Suppressor macrophage treated with lipopolysaccharide for 4 hours (primary cell): Measurements from ENCODE around the gene GNB1L.

ENCODE experiments used
- DNase-seq: peaks from one replicate; pipeline ENCODE4 v3.0.0-alpha.2; 2020

GNB1L gene

GRCh38 chr22:19821523-19822300 is 33.0 kb downstream of the GNB1L start:
- no peak for DNase-seq

DNA sequence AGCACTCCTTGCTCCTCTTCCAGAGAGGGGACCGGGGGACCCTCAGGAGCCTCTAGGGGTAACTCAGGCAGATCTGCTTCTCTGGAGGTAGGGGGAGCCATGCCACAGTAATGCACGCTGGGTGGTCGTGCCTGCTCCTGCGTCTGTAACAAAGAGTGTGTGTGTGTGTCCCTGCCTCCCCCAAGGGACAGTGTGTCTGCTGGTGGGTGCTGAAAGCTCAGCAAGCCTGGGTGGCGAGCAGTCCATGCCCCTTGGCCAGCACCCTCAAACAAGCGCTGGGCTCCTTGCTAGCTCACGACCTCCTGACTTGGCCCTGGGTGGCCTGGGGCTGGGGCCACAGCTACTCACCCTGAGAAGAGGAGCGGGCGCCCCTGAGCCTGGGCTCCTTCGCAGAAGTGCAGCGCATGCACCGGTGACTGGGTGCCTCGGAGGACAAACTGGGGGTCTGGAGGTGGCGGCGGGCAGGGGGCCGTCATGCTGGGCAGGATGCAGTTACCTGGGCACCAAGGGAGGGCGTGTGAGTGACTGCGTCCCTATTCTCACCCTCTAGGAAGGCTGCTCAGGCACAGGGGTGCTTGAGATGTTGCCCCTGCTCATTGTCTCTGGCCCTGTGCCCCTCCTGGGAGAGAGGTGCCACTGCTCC is 33.7 kb downstream of the GNB1L start:
- DNase-seq: no peak

GRCh38 chr22:19819911-19820879 is 34.5 kb downstream of the GNB1L start:
- DNase-seq: no peak

GRCh38 chr22:19819208-19819910 is 35.3 kb downstream of the GNB1L start:
- DNase-seq: no peak

DNA sequence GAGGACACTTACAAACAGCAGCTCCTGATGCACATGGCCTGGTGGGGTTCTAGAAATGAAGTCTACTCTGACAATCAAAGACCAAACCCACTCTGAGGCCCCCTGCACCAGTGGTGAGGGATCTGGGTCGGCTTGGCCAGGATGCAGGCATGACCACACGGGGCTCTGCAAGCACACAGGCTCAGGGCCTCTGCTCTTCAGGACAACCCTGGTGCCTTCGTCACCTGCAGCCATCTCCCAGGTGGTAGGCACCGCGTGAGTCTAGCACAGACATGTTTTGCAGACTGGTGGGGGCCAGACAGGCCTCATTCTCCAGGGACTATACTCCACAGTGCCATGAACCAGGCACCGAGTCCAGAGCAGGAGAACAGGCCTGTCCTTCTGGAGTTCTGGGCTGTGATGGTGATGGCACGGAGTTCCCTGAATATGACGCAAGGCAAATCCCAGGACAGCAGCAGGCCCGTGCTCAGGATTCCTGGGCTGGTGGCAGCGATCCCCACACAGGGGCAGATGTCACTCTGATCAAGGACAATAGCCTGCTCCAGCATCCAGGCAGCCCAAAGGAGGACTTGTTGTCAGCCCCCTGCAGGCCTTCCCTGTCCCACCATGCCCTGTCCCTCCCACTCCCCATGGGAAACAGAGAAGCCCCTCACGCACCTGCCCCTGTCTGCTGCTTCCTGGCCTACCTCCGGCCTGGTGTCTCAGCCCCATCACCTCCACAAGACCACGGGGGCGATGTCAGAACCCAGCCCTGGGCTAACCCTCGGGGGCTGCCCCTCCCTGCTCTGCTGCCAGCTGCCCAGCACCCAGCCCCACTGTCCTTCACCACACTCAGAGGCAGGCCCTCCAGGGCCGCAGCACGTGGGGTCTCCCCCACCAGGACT is 36.1 kb downstream of the GNB1L start:
- no peak for DNase-seq

DNA sequence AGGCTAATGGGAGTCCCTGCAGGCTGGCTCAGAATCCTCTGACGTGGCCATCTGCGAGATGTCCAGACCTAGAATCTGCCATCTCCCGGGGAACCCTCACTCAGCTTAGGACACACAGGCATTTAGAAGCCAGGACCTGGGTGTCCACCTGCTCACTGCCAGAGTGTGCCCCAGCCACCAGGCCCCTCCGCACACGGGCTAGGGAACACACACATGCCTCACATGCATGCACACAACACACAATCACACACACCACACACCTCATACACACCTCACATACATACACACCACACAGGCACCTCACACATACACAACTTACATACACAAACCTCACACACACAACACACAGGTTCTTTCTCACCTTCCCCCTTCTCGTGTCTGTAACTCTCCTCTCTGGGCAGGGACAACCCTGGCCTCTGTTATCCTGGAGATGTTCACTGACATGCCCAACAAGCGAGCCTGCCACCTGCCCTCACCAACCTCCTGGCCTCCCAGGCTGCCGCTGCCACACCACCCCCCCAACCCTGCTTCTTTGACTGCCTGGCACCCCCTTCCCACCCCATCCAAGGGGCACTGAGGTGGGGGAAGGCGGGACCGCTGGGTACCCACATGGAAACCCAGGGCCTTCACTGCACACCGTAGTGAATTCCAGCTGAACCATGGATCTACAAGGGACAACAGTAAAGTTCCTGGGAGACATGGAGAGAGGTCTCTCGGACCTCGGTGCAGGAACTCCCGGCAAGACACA is 38.1 kb downstream of the GNB1L start:
- no peak for DNase-seq

DNA sequence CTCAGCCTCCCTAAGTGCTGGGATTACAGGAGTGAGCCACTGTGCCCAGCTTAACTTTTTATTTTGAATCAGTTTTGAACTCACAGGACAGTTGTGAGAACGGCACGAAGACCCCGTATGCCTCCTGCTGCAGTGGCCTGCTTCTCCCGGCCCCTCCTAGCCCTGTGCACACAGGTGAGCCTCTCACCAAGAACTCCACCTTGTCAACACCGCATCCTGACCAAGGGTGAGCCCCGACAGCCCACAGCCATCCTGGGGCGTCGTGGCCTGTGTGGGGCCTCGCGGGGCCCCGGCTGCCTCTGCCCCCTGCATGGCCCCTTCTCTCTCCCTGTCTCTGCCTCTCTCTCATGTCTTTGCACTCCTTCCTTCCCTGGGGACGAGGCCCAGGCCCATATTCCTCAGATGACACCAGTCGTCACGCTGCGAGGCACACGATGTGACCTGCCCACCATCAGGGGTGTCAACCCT is 38.8 kb downstream of the GNB1L start:
- DNase-seq: no peak

- DNase-seq: no peak
Observed at GRCh38 chr22:19815093-19815822, 39.4 kb downstream of the GNB1L start.

DNA sequence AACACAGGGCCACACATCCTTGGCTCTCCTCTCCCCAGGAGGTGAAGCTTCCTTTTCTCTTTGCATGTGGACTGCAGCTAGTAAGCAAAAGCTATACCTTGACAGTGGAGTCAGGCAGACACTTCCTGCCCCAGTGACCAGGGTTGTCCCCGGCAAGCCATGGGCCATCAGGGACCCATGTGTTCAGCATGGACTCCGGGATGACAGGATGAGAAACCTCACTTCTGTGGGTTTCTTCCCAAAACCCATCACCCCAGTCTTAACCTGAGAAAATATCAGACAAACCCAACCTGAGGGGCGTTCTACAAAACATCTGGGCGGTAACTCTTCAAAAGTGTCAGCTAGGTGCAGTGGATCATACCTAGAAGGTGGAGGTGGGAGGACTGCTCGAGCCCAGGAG is 40.2 kb downstream of the GNB1L start:
- no peak for DNase-seq

- no peak for DNase-seq
Observed at GRCh38 chr22:19812910-19813309, 41.8 kb downstream of the GNB1L start.

DNA sequence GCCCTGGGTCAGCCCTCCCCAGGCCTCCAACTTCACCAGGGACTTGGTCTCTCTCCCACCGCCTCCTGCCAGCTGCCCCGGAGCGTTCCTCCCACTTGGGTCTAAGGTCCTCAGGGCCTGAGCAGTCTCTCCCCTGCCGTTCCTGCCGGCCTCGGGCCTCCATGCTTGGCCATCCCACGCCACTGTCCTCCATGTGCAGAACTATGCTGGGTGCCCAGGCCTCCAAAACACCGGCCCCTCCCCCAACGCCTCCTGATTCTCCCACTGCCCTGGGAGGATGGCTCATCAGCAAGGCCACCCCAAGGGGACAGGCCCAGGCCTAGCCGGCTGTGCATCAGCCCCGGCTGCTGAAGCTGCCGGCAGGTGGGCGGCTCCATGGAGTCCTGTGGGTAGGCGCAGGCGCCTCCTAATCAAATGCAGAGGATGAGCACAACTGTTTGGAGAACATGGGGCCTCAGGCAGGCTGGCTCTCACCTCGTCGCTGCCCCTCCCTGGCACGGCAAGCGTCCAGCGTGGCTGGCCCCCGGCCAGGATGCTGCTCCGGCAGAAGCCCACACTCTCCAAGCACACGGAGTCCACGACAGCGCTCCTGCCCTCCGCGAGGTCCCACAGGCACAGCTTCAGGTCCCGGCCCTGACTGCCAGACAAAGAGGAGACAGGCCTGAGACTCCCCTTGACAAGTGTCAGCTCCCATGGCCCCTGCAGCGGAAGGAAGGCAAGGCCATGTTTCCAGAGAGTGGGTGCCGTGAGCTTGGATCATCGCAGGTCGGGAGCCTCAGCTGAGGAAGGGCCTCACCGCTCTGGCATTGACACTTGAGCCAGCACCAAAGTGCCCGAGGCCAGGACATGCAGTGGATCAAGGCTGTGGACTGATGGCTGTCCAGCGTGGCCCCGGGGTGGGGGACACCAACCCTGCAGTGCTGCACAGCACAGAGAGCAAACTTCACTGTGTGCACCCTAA is 42.6 kb downstream of the GNB1L start:
- no peak for DNase-seq

DNA sequence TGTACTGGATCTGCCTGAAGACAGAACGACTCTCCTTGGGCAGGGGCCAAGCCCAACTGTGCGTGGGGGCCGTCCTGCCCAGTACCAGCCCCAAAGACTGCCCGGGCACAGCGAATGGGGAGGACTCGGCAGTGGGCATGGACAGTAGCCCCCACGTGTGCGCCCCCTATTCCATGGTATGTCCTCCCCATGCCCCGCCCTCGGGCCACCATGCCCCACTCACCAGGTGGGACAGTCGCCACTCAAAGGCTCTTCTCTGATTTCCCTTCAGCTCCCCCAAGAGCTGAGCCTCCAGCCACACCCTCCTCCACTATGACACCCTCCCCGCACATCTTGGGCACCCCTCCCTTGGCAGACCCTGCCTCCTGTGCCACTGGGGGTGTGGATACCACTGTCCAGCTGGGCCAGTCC is 43.5 kb downstream of the GNB1L start:
- DNase-seq: no peak

DNA sequence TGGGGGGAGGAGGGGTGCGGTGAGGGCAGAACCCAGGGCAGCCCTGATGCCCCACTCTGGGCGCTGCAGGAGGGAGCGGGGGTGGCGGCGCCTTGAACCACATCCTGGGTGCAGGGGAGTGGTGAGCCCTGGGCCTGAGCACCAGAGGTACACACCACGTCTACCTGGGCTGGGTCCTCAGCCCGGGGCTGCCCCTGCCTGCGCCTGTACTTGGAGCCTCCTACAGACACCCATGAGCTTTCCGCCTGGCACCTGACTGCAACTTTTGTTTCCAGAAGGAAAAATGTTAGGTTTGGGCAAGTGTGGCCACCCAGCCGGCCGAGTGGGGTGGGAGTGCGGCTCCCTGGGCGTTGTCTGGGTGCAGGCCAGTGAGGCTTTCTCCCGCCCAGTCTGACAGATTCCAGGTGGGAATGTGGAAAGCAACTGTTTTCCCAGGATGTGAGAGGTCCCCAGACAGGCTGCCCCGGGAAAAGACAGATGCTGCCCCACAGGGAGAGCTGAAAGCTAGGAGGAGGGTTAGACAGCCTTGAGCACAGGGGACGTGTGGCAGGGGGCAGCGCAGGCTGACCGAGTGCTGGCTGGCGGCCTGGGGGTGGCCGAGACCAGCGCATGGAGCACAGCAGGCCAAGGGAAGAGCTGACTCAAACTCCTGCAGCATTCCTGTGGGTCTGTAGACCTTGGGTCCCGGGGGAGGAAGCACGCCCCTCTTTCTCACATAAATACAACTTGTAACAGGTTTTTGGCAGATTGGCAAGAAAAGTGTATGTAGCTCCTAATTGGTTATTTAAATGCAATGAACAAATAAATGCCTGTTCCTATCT is 44.1 kb downstream of the GNB1L start:
- no peak for DNase-seq

- no peak for DNase-seq
Observed at GRCh38 chr22:19809741-19810140, 44.9 kb downstream of the GNB1L start.

- no peak for DNase-seq
Observed at GRCh38 chr22:19808873-19809478, 45.7 kb downstream of the GNB1L start.

DNA sequence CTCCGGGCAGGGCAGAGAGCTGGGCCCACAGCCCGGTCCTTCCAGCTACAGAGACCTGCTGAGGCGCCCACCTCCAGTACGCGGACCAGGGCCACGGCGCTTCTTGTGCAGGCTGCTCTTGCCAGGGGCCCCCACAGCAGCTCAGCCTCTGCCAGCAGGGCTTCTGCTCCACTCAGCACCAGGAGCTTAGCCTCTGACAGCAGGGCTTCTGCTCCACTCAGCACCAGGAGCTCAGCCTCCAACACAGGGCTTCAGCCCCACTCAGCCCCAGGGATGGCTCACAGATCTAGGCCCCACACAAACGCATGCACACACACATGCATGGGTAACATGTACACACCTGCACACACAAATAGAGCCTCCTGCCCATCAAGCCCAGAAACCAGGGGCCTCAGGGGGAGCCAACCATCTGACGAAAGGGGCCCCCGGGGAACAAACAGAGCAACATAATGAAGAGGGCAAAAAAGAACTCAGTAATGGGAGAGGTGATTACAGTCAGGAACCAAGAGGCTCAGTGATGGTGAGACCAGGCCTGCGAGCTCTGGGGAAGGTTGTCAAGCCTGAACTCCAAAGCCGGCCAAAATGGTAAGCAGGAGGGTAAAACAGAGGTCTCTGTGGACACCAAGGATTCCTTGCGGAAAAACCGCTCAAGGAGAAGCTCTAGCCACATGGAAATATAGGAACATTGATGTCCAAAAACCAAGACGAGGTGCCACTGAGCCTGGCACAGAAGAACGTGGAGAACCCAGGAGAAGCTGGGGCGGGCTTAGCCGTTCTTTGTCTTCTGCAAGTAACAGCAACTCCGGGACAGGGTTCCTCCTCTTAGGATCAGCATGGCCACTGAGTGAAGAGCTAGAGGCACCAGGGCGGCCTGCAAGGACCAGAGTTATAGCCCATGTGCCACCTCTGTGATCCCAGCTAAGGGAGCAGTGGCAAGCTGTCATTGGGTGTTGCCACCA is 46.5 kb downstream of the GNB1L start:
- no peak for DNase-seq
